NCI-H1436 treated with DMSO at 0.1 percent for 48 hours (cell line): ENCODE results near the gene DGCR8.

Experiments used
- DNase-seq: peaks from one replicate; lab custom pipeline; 2025; lab: John Stamatoyannopoulos, UW

Gene DGCR8

DNA sequence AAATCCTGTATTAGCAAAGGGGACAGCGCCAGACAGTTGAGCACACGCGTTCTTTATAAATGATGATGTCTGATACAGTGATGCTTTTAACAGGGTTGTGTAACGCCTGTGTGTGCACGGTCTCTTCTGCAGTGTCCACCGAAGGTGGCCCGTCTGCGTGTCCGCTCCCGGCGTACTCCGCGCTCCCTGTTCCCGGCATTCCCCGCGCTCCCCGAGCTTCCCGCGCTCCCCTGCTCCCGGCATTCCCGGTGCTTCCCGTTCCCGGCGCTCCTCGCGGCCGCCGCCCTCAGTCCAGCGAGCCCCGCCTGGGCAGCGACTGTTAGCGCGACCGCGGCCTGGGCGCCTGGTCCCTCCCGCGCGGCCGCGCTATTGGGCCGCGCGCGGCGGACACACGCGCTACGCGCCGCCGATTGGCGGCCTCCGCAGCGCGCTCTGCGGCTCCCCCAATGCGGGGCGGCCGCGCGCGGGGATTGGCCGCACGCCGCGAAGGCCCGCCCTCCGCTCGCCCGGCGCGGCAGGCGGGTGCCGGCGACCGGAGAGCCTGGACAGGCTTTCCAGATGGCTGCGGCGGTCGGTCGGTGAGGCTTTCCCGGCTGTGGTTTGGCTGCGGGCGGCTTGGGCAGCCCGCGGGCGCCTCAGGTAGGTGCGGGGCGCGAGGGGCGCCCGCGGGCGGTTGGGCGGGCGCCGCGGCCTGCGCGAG is at the start of gene DGCR8:
Gene DGCR8, plus strand, starts transcription at position 497 of the 700 bp plus-strand sequence. CDS start 5,723 bp downstream, outside the sequence.
- DNase-seq, result peak; percentile 49

- no peak for DNase-seq
Observed at GRCh38 chr22:20031732-20032406, 48.2 kb upstream of the DGCR8 start.

GRCh38 chr22:20032407-20032991 is 47.5 kb upstream of the DGCR8 start:
- DNase-seq, result no peak

GRCh38 chr22:20033045-20033706 is 46.9 kb upstream of the DGCR8 start:
- DNase-seq, result no peak

GRCh38 chr22:20034143-20034542 is 45.9 kb upstream of the DGCR8 start:
- no peak for DNase-seq

DNA sequence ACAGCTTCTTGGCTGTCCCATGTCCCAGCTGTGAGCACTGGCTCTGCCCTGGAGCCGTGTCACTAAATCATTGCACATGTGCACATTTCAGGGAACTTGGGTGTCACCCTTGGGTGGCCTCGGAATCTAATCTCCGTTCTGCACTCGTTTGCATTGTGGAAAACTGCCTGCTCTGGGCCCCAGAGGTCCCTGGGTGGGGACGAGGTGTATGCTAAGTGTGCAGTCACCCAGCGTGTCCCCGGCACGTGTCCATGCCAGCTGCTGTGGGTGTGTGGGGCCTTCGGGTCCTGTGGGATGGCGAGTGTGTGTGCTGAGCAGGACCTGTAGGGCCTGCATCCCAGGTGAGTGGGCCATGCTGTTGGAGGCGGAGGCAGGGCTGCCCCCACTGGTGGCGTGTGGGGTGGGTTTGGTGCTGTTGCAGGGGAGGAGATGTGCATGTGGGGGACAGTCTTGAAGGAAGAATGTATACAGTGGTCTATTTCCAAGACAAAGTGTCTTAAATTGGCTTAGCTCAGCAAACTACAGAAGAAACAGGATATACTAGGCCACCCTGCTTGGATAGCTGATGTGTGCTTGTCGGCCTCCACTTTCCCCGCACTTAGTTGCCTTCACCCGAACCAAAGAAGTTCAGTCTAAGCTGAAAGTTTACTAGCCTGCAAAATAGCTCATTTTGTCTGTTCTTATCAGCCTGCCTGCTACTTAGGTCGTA is 44.5 kb upstream of the DGCR8 start:
- DNase-seq, result no peak

- DNase-seq, result no peak
Observed at GRCh38 chr22:20036084-20036482, 44.0 kb upstream of the DGCR8 start.

GRCh38 chr22:20036535-20037392 is 43.3 kb upstream of the DGCR8 start:
- DNase-seq, result no peak

GRCh38 chr22:20037419-20037818 is 42.6 kb upstream of the DGCR8 start:
- DNase-seq, result no peak

GRCh38 chr22:20038574-20038973 is 41.5 kb upstream of the DGCR8 start:
- DNase-seq, result no peak

GRCh38 chr22:20039683-20040325 is 40.2 kb upstream of the DGCR8 start:
- DNase-seq, result no peak

DNA sequence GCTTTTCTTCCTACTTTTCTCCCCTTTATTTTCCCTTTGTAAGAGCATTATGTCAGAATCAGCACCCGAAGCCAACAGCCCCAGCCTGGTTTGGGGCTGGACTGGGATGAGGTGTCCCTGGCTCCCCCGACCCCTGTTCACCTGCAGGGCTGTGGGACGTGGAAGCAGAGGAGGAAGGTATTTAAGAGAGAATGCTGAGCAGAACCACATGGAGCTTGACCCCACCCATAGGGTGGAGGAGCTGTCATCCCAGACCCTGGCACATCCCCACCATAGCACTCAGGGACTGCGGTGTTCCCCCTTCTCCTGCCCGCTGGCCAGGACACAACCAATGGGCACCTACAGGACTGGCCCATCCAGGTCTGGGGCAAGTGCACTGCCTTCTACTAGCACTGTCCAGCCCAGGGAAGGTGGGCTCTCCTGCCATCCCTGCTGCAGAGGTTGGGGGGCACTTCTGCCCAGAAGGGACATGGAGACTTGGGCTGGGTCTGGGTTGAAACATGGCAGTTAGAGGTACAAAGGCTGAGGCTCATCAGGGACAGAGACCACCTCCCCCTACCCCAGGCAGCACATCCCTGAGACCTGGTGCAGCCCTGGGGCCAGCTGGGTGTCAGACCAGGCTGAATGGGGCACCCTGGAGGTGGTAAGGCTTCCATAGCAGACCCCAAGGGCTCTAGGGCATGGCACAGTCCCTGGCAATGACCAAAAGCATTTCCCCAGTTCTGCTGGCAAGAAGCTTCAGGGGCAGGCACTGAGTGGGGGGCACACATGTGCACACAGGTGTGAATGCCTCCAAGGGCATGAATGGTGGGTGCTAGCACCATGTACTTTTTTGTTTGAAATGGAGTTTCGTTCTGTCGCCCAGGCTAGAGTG is 39.5 kb upstream of the DGCR8 start:
- DNase-seq, result no peak

- no peak for DNase-seq
Observed at GRCh38 chr22:20043057-20043996, 36.7 kb upstream of the DGCR8 start.

DNA sequence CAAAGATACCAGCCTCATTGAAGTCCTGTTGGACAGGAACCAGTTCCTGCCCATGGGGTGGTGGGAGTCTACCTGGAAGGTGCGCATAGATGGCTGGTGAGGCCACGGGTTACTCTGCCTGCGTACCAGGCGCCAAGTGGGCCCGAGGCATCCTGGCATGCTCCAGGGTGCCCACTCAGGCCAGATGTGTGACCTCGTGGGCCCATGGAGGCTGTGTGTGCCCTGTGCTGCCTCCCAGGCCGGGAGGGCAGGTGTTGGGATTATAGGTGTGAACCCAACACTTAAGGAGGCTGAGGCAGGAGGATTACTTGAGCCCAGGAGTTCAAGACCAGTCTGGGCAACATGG is 36.1 kb upstream of the DGCR8 start:
- no peak for DNase-seq

- no peak for DNase-seq
Observed at GRCh38 chr22:20044495-20045151, 35.4 kb upstream of the DGCR8 start.

GRCh38 chr22:20046730-20047129 is 33.3 kb upstream of the DGCR8 start:
- no peak for DNase-seq

GRCh38 chr22:20051927-20052308 is 28.1 kb upstream of the DGCR8 start:
- no peak for DNase-seq
